ENCODE data around the gene RASAL3. TPM values are rescaled to one million over a fixed set of nuclear protein-coding genes. Genes with fewer than 3 reads are reported as not detected.

The RASAL3 gene
- total and polyA plus RNA-seq, 4 donors, result 0.76 to 1.5 (median 1.1) TPM

DNA sequence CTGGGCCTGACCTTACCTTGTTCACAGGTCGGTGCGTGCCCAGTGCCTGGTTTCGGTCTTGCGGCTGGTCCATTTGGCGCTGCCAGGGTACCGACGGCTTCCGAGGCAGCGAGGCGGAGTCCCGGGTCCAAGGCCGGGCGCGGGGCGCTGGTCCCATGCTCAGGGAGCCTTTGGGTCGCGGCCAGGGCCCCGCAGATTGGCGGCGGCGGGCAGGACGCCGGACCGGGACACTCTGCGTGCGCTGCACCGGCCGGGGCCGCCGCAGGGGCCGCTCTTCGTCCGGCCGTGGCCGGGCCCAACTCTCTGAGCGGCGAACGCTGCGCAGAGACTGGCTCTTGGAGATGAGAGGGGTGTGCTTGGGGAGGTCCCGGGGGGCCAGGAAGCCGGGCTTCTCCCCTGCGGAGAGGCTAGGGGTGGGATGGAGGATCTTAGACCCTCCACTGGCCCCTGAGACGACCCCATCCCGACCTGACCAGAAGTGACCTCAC, 11.2 kb downstream of the RASAL3 start:
- no peaks in the 10 kb centered on the region for H3K9me3 ChIP-seq (ENCODE audit: control insufficient read depth in 4 of 4, low read length in 3 of 4)
- 14% methylated on average over 44 of the region's 44 CpGs for WGBS
- H3K27ac ChIP-seq (ENCODE audit: low read depth in 1 of 2, low read length in 2 of 2), result peak overlapping the region in 1 of 2 donors; percentile 9
- peak overlapping the region in 2 of 3 donors; percentile 45 to 53 for H3K4me3 ChIP-seq (ENCODE audit: low read depth in 1 of 3, low read length in 3 of 3)
- H3K9ac ChIP-seq (ENCODE audit: low read depth in 1 of 2, low read length in 2 of 2), result no peak overlapping the region
- peak; percentile 36 for TF ChIP-seq CTCF (IDR thresholded peaks at IDR 0.05; ENCODE audit: low read depth, low read length, missing input control)
- TF ChIP-seq RAD21 (IDR thresholded peaks at IDR 0.05), result peak in 1 of 2 donors; percentile 51
- no peak for TF ChIP-seq SP1 (IDR thresholded peaks at IDR 0.05)
- TF ChIP-seq YY1 (IDR thresholded peaks at IDR 0.05), result no peak
- no peak for TF ChIP-seq NR2F2 (IDR thresholded peaks at IDR 0.05)
- no peaks in the 10 kb centered on the region for H3K27me3 ChIP-seq (ENCODE audit: control insufficient read depth in 4 of 4, insufficient read depth in 4 of 4, low read length in 3 of 4)
- no peaks in the 10 kb centered on the region for H3K36me3 ChIP-seq (ENCODE audit: control insufficient read depth in 4 of 4, insufficient read depth in 3 of 4, low read depth in 1 of 4, low read length in 3 of 4)
- DNase-seq (ENCODE audit: low spot score), result no peak
- peaks cover 13 to 45% (median 32%) of the 10 kb centered on the region in 4 donors for H3K4me1 ChIP-seq (ENCODE audit: control insufficient read depth in 4 of 4, insufficient read depth in 4 of 4, low read length in 3 of 4)

DNA sequence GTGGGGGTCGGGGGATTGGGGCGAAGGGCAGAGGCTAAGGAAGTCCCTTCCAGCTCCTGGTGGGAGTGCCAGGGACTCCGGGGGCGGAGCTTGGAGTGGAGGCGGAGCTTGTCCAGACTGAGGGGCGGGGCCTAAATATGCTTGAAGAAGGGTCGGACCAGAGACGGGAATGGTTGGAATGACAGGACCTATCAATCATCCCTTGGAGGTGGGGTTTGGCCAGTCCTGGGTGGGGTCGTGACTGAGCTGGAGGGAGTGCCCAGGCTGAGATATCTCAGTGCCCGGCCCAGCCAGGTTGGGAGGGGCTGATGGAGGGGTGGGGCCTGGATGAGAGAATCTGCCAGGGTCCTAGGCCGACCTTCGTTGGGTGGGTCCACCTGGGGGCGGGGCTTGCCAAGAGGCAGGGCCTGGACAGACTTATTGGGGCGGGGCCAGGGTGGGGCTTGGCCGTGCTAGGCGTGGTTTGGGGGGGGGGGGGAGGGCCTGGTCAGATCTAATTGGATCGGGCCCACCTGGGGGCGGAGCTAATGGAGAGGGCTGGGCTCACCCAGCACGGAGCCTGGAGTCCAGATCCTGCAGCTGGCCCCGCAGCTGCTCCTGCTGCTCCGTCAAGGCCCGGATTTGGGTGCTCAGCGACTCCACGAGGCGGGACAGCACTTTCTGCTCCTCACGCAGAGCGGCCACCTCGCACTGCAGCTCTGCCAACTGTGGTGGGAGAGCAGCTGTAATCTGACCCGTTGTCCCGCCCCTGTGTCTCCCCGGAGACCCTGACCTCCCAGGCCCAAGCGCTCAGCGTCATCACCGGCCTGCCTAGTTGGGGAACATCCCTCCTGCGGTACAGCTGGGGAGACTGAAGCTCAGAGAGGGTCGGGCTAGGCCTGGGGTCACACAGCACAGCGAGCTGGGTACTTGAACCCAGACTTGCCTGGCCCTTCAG, 12.0 kb downstream of the RASAL3 start:
- no peaks in the 10 kb centered on the region for H3K27me3 ChIP-seq (ENCODE audit: control insufficient read depth in 4 of 4, insufficient read depth in 4 of 4, low read length in 3 of 4)
- peak overlapping the region; percentile 9 to 52 for H3K27ac ChIP-seq (ENCODE audit: low read depth in 1 of 2, low read length in 2 of 2)
- H3K4me3 ChIP-seq (ENCODE audit: low read depth in 1 of 3, low read length in 3 of 3), result peak overlapping the region in 2 of 3 donors; percentile 45 to 53
- TF ChIP-seq NR2F2 (IDR thresholded peaks at IDR 0.05) (peak; percentile 32), FOXA1 (IDR thresholded peaks at IDR 0.05) (no peak), CTCF (IDR thresholded peaks at IDR 0.05; ENCODE audit: low read depth, low read length, missing input control) (no peak), TAF1 (conservative IDR thresholded peaks at IDR 0.05) (peak; percentile 77), SP1 (IDR thresholded peaks at IDR 0.05) (peak; percentile 30), YY1 (IDR thresholded peaks at IDR 0.05) (peak; percentile 20), ZBTB33 (IDR thresholded peaks at IDR 0.05) (no peak), JUND (IDR thresholded peaks at IDR 0.05) (no peak), FOXA2 (IDR thresholded peaks at IDR 0.05) (no peak), GABPA (IDR thresholded peaks at IDR 0.05 in 1 of 2, conservative IDR thresholded peaks at IDR 0.05 in 1 of 2) (no peak), EGR1 (IDR thresholded peaks at IDR 0.05; ENCODE audit: low read depth in 2 of 2) (no peak), HNF4G (IDR thresholded peaks at IDR 0.05) (no peak), HNF4A (conservative IDR thresholded peaks at IDR 0.05) (peak in 1 of 2 donors; percentile 15), RXRA (IDR thresholded peaks at IDR 0.05) (no peak)
- TF ChIP-seq, protein P1, sequence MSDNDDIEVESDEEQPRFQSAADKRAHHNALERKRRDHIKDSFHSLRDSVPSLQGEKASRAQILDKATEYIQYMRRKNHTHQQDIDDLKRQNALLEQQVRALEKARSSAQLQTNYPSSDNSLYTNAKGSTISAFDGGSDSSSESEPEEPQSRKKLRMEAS (IDR thresholded peaks at IDR 0.05), result no peak
- TF ChIP-seq, protein P2, sequence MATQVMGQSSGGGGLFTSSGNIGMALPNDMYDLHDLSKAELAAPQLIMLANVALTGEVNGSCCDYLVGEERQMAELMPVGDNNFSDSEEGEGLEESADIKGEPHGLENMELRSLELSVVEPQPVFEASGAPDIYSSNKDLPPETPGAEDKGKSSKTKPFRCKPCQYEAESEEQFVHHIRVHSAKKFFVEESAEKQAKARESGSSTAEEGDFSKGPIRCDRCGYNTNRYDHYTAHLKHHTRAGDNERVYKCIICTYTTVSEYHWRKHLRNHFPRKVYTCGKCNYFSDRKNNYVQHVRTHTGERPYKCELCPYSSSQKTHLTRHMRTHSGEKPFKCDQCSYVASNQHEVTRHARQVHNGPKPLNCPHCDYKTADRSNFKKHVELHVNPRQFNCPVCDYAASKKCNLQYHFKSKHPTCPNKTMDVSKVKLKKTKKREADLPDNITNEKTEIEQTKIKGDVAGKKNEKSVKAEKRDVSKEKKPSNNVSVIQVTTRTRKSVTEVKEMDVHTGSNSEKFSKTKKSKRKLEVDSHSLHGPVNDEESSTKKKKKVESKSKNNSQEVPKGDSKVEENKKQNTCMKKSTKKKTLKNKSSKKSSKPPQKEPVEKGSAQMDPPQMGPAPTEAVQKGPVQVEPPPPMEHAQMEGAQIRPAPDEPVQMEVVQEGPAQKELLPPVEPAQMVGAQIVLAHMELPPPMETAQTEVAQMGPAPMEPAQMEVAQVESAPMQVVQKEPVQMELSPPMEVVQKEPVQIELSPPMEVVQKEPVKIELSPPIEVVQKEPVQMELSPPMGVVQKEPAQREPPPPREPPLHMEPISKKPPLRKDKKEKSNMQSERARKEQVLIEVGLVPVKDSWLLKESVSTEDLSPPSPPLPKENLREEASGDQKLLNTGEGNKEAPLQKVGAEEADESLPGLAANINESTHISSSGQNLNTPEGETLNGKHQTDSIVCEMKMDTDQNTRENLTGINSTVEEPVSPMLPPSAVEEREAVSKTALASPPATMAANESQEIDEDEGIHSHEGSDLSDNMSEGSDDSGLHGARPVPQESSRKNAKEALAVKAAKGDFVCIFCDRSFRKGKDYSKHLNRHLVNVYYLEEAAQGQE (IDR thresholded peaks at IDR 0.05), result peak; percentile 69
- TF ChIP-seq, protein P3, sequence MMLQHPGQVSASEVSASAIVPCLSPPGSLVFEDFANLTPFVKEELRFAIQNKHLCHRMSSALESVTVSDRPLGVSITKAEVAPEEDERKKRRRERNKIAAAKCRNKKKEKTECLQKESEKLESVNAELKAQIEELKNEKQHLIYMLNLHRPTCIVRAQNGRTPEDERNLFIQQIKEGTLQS (IDR thresholded peaks at IDR 0.05), result no peak
- peaks cover 11 to 39% (median 30%) of the 10 kb centered on the region in 4 donors for H3K4me1 ChIP-seq (ENCODE audit: control insufficient read depth in 4 of 4, insufficient read depth in 4 of 4, low read length in 3 of 4)
- H3K9me3 ChIP-seq (ENCODE audit: control insufficient read depth in 4 of 4, low read length in 3 of 4), result no peaks in the 10 kb centered on the region
- WGBS, result 18% methylated on average over 37 of the region's 37 CpGs
- H3K9ac ChIP-seq (ENCODE audit: low read depth in 1 of 2, low read length in 2 of 2), result no peak overlapping the region
- DNase-seq (ENCODE audit: low spot score), result peak; percentile 89
- no peaks in the 10 kb centered on the region for H3K36me3 ChIP-seq (ENCODE audit: control insufficient read depth in 4 of 4, insufficient read depth in 3 of 4, low read depth in 1 of 4, low read length in 3 of 4)
